GM08714 (cell line): ENCODE results near the gene ALOXE3.

ENCODE experiments used
- H3K4me3 ChIP-seq: fragments of 200-500 bp; sonication (Bioruptor generic); 2 replicates; pipeline ENCODE4 v1.5.1; 2014; ENCODE audit warnings: mild to moderate bottlenecking, low read length, inconsistent platforms
- ZNF274 ChIP-seq: IDR thresholded peaks from 2 replicates; pipeline ENCODE4 v1.6.1; 2012; ENCODE audit warnings: mild to moderate bottlenecking, low read depth, low read length

The ALOXE3 gene

GRCh38 chr17:8150194-8151119 lies 32.1 kb upstream of the ALOXE3 start:
- H3K4me3 ChIP-seq, result peak overlapping the region; percentile 39; the same call in 1 of the 2 replicates
- no peak for TF ChIP-seq ZNF274

- no peak for TF ChIP-seq ZNF274
- H3K4me3 ChIP-seq, result no peak overlapping the region
Observed at GRCh38 chr17:8149419-8150193, 31.3 kb upstream of the ALOXE3 start.

GRCh38 chr17:8148560-8148959 lies 30.2 kb upstream of the ALOXE3 start:
- TF ChIP-seq ZNF274, result no peak
- H3K4me3 ChIP-seq, result no peak overlapping the region

- no peak for TF ChIP-seq ZNF274
- no peak overlapping the region for H3K4me3 ChIP-seq
Observed at GRCh38 chr17:8147805-8148404, 29.6 kb upstream of the ALOXE3 start.

GRCh38 chr17:8147141-8147804 lies 29.0 kb upstream of the ALOXE3 start:
- no peak for TF ChIP-seq ZNF274
- H3K4me3 ChIP-seq, result no peak overlapping the region

- H3K4me3 ChIP-seq, result no peak overlapping the region
Observed at GRCh38 chr17:8146381-8147140, 28.2 kb upstream of the ALOXE3 start.

GRCh38 chr17:8145811-8146210 lies 27.5 kb upstream of the ALOXE3 start:
- no peak overlapping the region for H3K4me3 ChIP-seq
- TF ChIP-seq ZNF274, result no peak

More at GRCh38 chr17:8146381-8147140, 28.2 kb upstream of the ALOXE3 start:
- no peak for TF ChIP-seq ZNF274

GRCh38 chr17:8144401-8145231 lies 26.3 kb upstream of the ALOXE3 start:
- H3K4me3 ChIP-seq, result no peak overlapping the region
- TF ChIP-seq ZNF274, result no peak

- no peak overlapping the region for H3K4me3 ChIP-seq
- TF ChIP-seq ZNF274, result no peak
Observed at GRCh38 chr17:8143581-8144400, 25.5 kb upstream of the ALOXE3 start.

- no peak overlapping the region for H3K4me3 ChIP-seq
- TF ChIP-seq ZNF274, result no peak
Observed at GRCh38 chr17:8142887-8143580, 24.7 kb upstream of the ALOXE3 start.
